Fibroblast of lung (primary cell): Measurements from ENCODE around the gene NDUFS2. TPM values are rescaled to one million over a fixed set of nuclear protein-coding genes. Genes with fewer than 3 reads are reported as not detected.

ENCODE experiments used
- DNase-seq, 2 donors: peaks; one replicate each; pipeline versions ENCODE4 v3.0.0 to v3.0.0-alpha.2; 2010; ENCODE audit warnings: low read depth in 2 of 2
- H2AFZ ChIP-seq: 2 replicates; pipeline ENCODE4 v1.5.1; 2012; ENCODE audit warnings: low read length, control low read depth, inconsistent platforms
- H3K27ac ChIP-seq: 2 replicates; pipeline ENCODE4 v1.5.1; 2011; ENCODE audit warnings: low read length, control low read depth; ENCODE audit not compliant: insufficient read depth
- H3K27me3 ChIP-seq: 2 replicates; pipeline ENCODE4 v1.5.1; 2011; ENCODE audit warnings: mild to moderate bottlenecking, low read length; ENCODE audit not compliant: control insufficient read depth, insufficient read depth
- H3K36me3 ChIP-seq: 2 replicates; pipeline ENCODE4 v1.5.1; 2011; ENCODE audit warnings: low read length; ENCODE audit not compliant: control insufficient read depth, insufficient read depth
- H3K4me1 ChIP-seq: 2 replicates; pipeline ENCODE4 v1.5.1; 2011; ENCODE audit warnings: low read length; ENCODE audit not compliant: control insufficient read depth, insufficient read depth; ENCODE audit errors: extremely low read depth
- H3K4me2 ChIP-seq: 2 replicates; pipeline ENCODE4 v1.5.1; 2011; ENCODE audit warnings: low read length, control low read depth; ENCODE audit not compliant: insufficient read depth; ENCODE audit errors: extremely low read depth
- H3K4me3 ChIP-seq, 4 experiments: fragments of 200-600 bp in 1 of 4; sonication (generic) in 1 of 4; replicated peaks in 1 of 4; 2 replicates each; pipeline ENCODE4 v1.5.1; 2011 to 2016; ENCODE audit warnings: low read length in 4 of 4, low read depth in 3 of 4, mild to moderate bottlenecking in 3 of 4, control low read depth in 2 of 4, inconsistent platforms in 1 of 4, mixed read lengths in 1 of 4; ENCODE audit not compliant: insufficient read depth in 1 of 4; ENCODE audit errors: control extremely low read depth in 1 of 4
- H3K79me2 ChIP-seq: 2 replicates; pipeline ENCODE4 v1.5.1; 2012; ENCODE audit warnings: mild to moderate bottlenecking, low read length, inconsistent platforms; ENCODE audit not compliant: control insufficient read depth, insufficient read depth
- H3K9ac ChIP-seq: 2 replicates; pipeline ENCODE4 v1.5.1; 2011; ENCODE audit warnings: mild to moderate bottlenecking, low read length, control low read depth; ENCODE audit not compliant: insufficient read depth
- H3K9me3 ChIP-seq: 2 replicates; pipeline ENCODE4 v1.5.1; 2012; ENCODE audit warnings: low read depth, low read length; ENCODE audit not compliant: control insufficient read depth, insufficient read depth
- H4K20me1 ChIP-seq: 2 replicates; pipeline ENCODE4 v1.5.1; 2011; ENCODE audit warnings: low read length; ENCODE audit not compliant: control insufficient read depth, insufficient read depth; ENCODE audit errors: extremely low read depth
- CTCF ChIP-seq, 2 donors: IDR thresholded peaks in 1 of 2; conservative IDR thresholded peaks in 1 of 2; 1 replicate in 1 of 2; 2 replicates in 1 of 2; pipeline ENCODE4 v1.5.1; 2011 to 2012; ENCODE audit warnings: low read length in 2 of 2, control low read depth in 1 of 2, inconsistent platforms in 1 of 2, low read depth in 1 of 2, mild to moderate bottlenecking in 1 of 2
- EZH2 ChIP-seq: IDR thresholded peaks from 2 replicates; pipeline ENCODE4 v1.5.1; 2012; ENCODE audit warnings: low read length, control low read depth, mild to moderate bottlenecking; ENCODE audit errors: missing control alignments
- polyA plus RNA-seq, 2 donors: library from polyadenylated mRNA; depleted of rRNA in 1 of 2; stranded (reverse) in 1 of 2; unstranded in 1 of 2; fragments of >200 nt; gene quantifications; 2 replicates each; pipeline ENCODE4 v1.2.1, GENCODE V29; 2011 to 2012; ENCODE audit warnings: missing spikeins in 1 of 2
- total RNA-seq: library from RNA; depleted of rRNA; stranded (reverse); fragments of >200 nt; gene quantifications from 2 replicates; pipeline ENCODE4 v1.2.1, GENCODE V29; 2014

The NDUFS2 gene
- total and polyA plus RNA-seq, 2 donors (not counting 1 experiment from before 2014, with no cell fraction given) = 135 to 194 TPM

DNA sequence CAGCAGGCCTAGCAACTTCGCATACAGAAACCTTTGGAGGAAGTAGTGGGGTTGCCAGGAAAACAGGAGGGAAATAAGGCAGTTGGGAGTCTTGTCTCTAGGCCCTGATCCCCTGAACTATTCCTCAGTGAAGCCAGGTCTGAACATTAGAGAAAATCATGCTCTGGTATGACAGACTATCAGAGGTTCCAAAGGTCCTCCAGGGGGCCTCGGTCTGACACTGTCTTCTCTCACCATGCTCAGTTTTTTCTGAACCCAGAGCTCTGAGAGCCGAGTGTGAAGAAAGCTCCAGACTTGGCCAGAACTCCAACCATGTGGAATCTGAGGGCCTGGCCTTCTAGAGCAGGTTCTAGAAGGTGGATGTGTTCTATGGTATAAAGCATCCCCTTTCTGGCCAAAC, 27.7 kb downstream of the NDUFS2 start:
- H4K20me1 ChIP-seq = no peaks in the 10 kb centered on the region
- TF ChIP-seq EZH2 (no peak), CTCF (conservative IDR thresholded peaks at IDR 0.05 in 1 of 2, IDR thresholded peaks at IDR 0.05 in 1 of 2; ENCODE audit: low read depth in 1 of 2, low read length in 2 of 2) (no peak)

DNA sequence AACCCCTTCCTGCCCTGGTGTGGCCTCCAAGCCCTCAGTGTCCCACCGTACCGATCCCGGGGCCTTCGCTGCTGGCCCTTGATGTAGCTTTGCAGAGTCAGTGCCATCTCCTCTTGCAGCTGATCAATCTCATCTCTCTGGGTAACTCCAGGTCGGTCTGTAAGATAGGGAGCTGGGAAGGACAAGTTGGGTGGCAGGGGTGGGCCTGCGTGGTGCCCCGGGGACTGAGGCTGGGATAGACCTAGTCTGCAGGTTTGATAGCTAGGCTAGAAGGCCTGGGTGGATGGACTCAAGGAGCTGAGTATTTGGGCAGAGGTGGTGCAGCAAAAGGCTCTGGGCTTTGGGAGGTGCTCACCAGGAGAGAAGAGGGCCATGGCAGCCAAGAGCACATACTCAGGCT, 28.6 kb downstream of the NDUFS2 start:
- peaks cover 8% of the 10 kb centered on the region for H3K36me3 ChIP-seq
- no peaks in the 10 kb centered on the region for H4K20me1 ChIP-seq
- H3K79me2 ChIP-seq = no peaks in the 10 kb centered on the region
- H3K27ac ChIP-seq = no peak overlapping the region
- H3K9me3 ChIP-seq = no peaks in the 10 kb centered on the region
- H3K27me3 ChIP-seq = no peaks in the 10 kb centered on the region
- no peak overlapping the region for H2AFZ ChIP-seq
- no peak for DNase-seq
- TF ChIP-seq EZH2 (no peak), CTCF (conservative IDR thresholded peaks at IDR 0.05 in 1 of 2, IDR thresholded peaks at IDR 0.05 in 1 of 2; ENCODE audit: low read depth in 1 of 2, low read length in 2 of 2) (no peak)
- H3K4me2 ChIP-seq = no peak overlapping the region
- no peak overlapping the region for H3K9ac ChIP-seq
- no peak overlapping the region for H3K4me3 ChIP-seq
- H3K4me1 ChIP-seq = peaks cover 6% of the 10 kb centered on the region

More for the DNA sequence above, 27.7 kb downstream of the NDUFS2 start:
- Histone ChIP-seq H2AFZ (no peak overlapping the region), H3K27me3 (no peaks in the 10 kb centered on the region), H3K36me3 (peaks cover 8% of the 10 kb centered on the region), H3K4me1 (peaks cover 6% of the 10 kb centered on the region), H3K4me3 (no peak overlapping the region), H3K79me2 (no peaks in the 10 kb centered on the region), H3K27ac (no peak overlapping the region), H3K9ac (no peak overlapping the region), H3K9me3 (no peaks in the 10 kb centered on the region), H3K4me2 (no peak overlapping the region)
- DNase-seq = no peak

GRCh38 chr1:161233102-161233501, 30.9 kb downstream of the NDUFS2 start:
- DNase-seq = no peak
- H2AFZ ChIP-seq = no peak overlapping the region
- no peak overlapping the region for H3K4me2 ChIP-seq
- H3K36me3 ChIP-seq = peaks cover 8% of the 10 kb centered on the region
- no peaks in the 10 kb centered on the region for H3K27me3 ChIP-seq
- no peak overlapping the region for H3K4me3 ChIP-seq
- H3K9ac ChIP-seq = no peak overlapping the region
- H4K20me1 ChIP-seq = no peaks in the 10 kb centered on the region
- H3K4me1 ChIP-seq = no peaks in the 10 kb centered on the region
- H3K9me3 ChIP-seq = no peaks in the 10 kb centered on the region
- H3K79me2 ChIP-seq = no peaks in the 10 kb centered on the region
- no peak for TF ChIP-seq EZH2
- TF ChIP-seq CTCF (conservative IDR thresholded peaks at IDR 0.05 in 1 of 2, IDR thresholded peaks at IDR 0.05 in 1 of 2; ENCODE audit: low read depth in 1 of 2, low read length in 2 of 2) = no peak
- H3K27ac ChIP-seq = no peak overlapping the region
